Lower leg skin (tissue), 4 donors: Measurements from ENCODE around the gene CENPU. TPM values are rescaled to one million over a fixed set of nuclear protein-coding genes. Genes with fewer than 3 reads are reported as not detected.

ENCODE experiments used
- DNase-seq, 2 donors: peaks; one replicate each; pipeline ENCODE4 v3.0.0-alpha.2; 2019; ENCODE audit warnings: low spot score in 2 of 2
- H3K4me3 ChIP-seq: fragments of 200-600 bp; sonication (generic); 2 replicates; pipeline ENCODE4 v1.5.1; 2017; ENCODE audit warnings: mild to moderate bottlenecking, low read depth; ENCODE audit not compliant: poor library complexity, severe bottlenecking
- CTCF ChIP-seq, 3 donors: fragments of 450-650 bp; IDR thresholded peaks; one replicate each; pipeline ENCODE4 v1.5.1; 2016; ENCODE audit warnings: antibody characterized with exemption in 3 of 3, mild to moderate bottlenecking in 3 of 3, moderate library complexity in 2 of 3
- POLR2A ChIP-seq, 2 donors: fragments of 450-650 bp; IDR thresholded peaks; one replicate each; pipeline ENCODE4 v1.6.1; 2016 to 2017; ENCODE audit warnings: antibody characterized with exemption in 2 of 2, mild to moderate bottlenecking in 1 of 2, moderate library complexity in 1 of 2
- WGBS, 2 donors: methylation state at CpG; one replicate each; pipeline ENCODE4 v1.1.5; 2018; 5-methylcytosine and 5-hydroxymethylcytosine counted together
- intact Hi-C: fragments of 100-400 bp; cut with DNase I; formaldehyde crosslinking; loops from one replicate; pipeline ENCODE4 v1.15.0; 2023; ENCODE audit warnings: low total_unique reads
- total RNA-seq, 4 donors: library from RNA; depleted of rRNA; stranded (reverse); fragments of >200 nt; gene quantifications; one replicate each; pipeline ENCODE4 v1.1.0, GENCODE V29; 2016

The CENPU gene
- total RNA-seq, 4 donors from 2014 or later: 9.2 to 14.8 (median 12.3) TPM

GRCh38 chr4:184719407-184719806 is 14.5 kb downstream of the CENPU start:
- 90 to 98% methylated on average over 3 of the region's 3 CpGs for WGBS, 2 donors
- no peak overlapping the region for H3K4me3 ChIP-seq
- DNase-seq: no peak
- TF ChIP-seq CTCF (IDR thresholded peaks at IDR 0.05) (no peak), POLR2A (IDR thresholded peaks at IDR 0.05) (no peak)
- intact Hi-C loops: no loop called here

GRCh38 chr4:184715526-184715925 is 18.4 kb downstream of the CENPU start:
- no peak for DNase-seq
- TF ChIP-seq CTCF (IDR thresholded peaks at IDR 0.05): no peak
- TF ChIP-seq POLR2A (IDR thresholded peaks at IDR 0.05): no peak
- no peak overlapping the region for H3K4me3 ChIP-seq
- intact Hi-C loops: no loop called here
- WGBS, 2 donors: 88 to 96% methylated on average over 4 of the region's 4 CpGs

- intact Hi-C loops: no loop called here
- no peak for TF ChIP-seq CTCF (IDR thresholded peaks at IDR 0.05)
- no peak for TF ChIP-seq POLR2A (IDR thresholded peaks at IDR 0.05)
- DNase-seq: no peak
- no peak overlapping the region for H3K4me3 ChIP-seq
- WGBS, 2 donors: 77 to 89% methylated on average over 2 of the region's 2 CpGs
These were observed 20.0 kb downstream of the CENPU start for GRCh38 chr4:184713887-184714286.

GRCh38 chr4:184712322-184712721 is 21.6 kb downstream of the CENPU start:
- TF ChIP-seq CTCF (IDR thresholded peaks at IDR 0.05) (no peak), POLR2A (IDR thresholded peaks at IDR 0.05) (no peak)
- no peak overlapping the region for H3K4me3 ChIP-seq
- no peak for DNase-seq
- intact Hi-C loops: no loop called here

- WGBS, 2 donors: 88 to 96% methylated on average over 1 of the region's 1 CpG
- intact Hi-C loops: no loop called here
- TF ChIP-seq POLR2A (IDR thresholded peaks at IDR 0.05): no peak
- no peak for TF ChIP-seq CTCF (IDR thresholded peaks at IDR 0.05)
- no peak overlapping the region for H3K4me3 ChIP-seq
- DNase-seq: no peak
These were observed 27.4 kb downstream of the CENPU start for GRCh38 chr4:184706453-184706852.

GRCh38 chr4:184705692-184706091 is 28.2 kb downstream of the CENPU start:
- 83 to 90% methylated on average over 5 of the region's 5 CpGs for WGBS, 2 donors
- no peak overlapping the region for H3K4me3 ChIP-seq
- TF ChIP-seq POLR2A (IDR thresholded peaks at IDR 0.05) (no peak), CTCF (IDR thresholded peaks at IDR 0.05) (no peak)
- DNase-seq: no peak
- intact Hi-C loops: no loop called here
